Measurements from ENCODE around the gene CCDC150. TPM values are rescaled to one million over a fixed set of nuclear protein-coding genes. Genes with fewer than 3 reads are reported as not detected.

Gene CCDC150
- total and polyA plus RNA-seq, 2 donors (not counting 1 experiment from before 2014, with no cell fraction given), result 0.70 to 4.9 TPM

DNA sequence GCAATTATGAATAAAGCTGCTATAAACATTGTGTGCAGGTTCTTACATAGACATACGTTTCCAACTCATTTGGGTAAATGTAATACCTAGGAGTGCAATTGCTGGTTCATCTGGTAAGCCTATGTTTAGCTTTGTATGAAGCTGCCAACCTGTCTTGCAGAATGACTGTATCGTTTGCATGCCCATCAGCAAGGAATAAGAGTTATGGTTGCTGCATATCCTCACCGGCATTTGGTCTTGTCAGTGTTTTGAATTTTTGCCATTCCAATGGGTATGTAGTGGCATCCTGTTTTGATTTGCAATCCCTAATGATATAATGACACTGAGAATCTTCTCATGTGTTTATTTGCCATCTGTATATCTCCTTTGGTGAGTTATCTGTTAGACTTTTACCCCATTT lies 20.7 kb downstream of the CCDC150 start:
- TF ChIP-seq, protein P1, sequence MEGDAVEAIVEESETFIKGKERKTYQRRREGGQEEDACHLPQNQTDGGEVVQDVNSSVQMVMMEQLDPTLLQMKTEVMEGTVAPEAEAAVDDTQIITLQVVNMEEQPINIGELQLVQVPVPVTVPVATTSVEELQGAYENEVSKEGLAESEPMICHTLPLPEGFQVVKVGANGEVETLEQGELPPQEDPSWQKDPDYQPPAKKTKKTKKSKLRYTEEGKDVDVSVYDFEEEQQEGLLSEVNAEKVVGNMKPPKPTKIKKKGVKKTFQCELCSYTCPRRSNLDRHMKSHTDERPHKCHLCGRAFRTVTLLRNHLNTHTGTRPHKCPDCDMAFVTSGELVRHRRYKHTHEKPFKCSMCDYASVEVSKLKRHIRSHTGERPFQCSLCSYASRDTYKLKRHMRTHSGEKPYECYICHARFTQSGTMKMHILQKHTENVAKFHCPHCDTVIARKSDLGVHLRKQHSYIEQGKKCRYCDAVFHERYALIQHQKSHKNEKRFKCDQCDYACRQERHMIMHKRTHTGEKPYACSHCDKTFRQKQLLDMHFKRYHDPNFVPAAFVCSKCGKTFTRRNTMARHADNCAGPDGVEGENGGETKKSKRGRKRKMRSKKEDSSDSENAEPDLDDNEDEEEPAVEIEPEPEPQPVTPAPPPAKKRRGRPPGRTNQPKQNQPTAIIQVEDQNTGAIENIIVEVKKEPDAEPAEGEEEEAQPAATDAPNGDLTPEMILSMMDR (IDR thresholded peaks at IDR 0.05), result no peak
- no peak for TF ChIP-seq EZH2 (IDR thresholded peaks at IDR 0.05; ENCODE audit: borderline replicate concordance, insufficient read depth, low read depth, low read length, poor library complexity, severe bottlenecking)
- intact Hi-C loops (cut with micrococcal nuclease), result no loop called here
- no peak overlapping the region for H2AFZ ChIP-seq (ENCODE audit: insufficient read depth, low read depth, low read length, poor library complexity, severe bottlenecking)
- H3K27me3 ChIP-seq (replicated peaks in 1 of 4; ENCODE audit: control extremely low read depth in 1 of 4, control insufficient read depth in 3 of 4, insufficient read depth in 4 of 4, low read length in 3 of 4), result no peaks in the 10 kb centered on the region
- ChIA-PET POLR2A (no interaction called here), CTCF (no interaction called here)
- H3K9me3 ChIP-seq (ENCODE audit: control extremely low read depth in 1 of 3, control insufficient read depth in 2 of 3, insufficient read depth in 1 of 3, low read length in 2 of 3), result no peaks in the 10 kb centered on the region
- no peaks in the 10 kb centered on the region for H3K79me2 ChIP-seq (ENCODE audit: control insufficient read depth, insufficient read depth, low read length)
- H3K36me3 ChIP-seq (replicated peaks in 1 of 2; ENCODE audit: control extremely low read depth in 1 of 2, control insufficient read depth in 1 of 2, extremely low read depth in 1 of 2, insufficient read depth in 2 of 2, low read length in 1 of 2), result no peaks in the 10 kb centered on the region
- WGBS (ENCODE audit: insufficient coverage), result 95% methylated on average over 2 of the region's 3 CpGs
- Mint-ChIP-seq H3K9me3 (ENCODE audit: insufficient read depth) (no peaks in the 10 kb centered on the region), H3K4me3 (no peak overlapping the region), H3K27ac (no peak overlapping the region), H3K27me3 (no peaks in the 10 kb centered on the region), H3K4me1 (no peaks in the 10 kb centered on the region)
- no peak overlapping the region for H3K4me2 ChIP-seq (replicated peaks; ENCODE audit: low read depth, low read length, poor library complexity, severe bottlenecking)
- H3K4me1 ChIP-seq (ENCODE audit: control insufficient read depth in 2 of 2, insufficient read depth in 2 of 2, low read length in 2 of 2), result no peaks in the 10 kb centered on the region
- ATAC-seq (ENCODE audit: low read depth), result no peak
- H3K4me3 ChIP-seq (ENCODE audit: control extremely low read depth in 1 of 5, extremely low read depth in 1 of 5, insufficient read depth in 1 of 5, low read depth in 2 of 5, low read length in 4 of 5), result no peak overlapping the region
- DNase-seq, result no peak
- no peak overlapping the region for H3K27ac ChIP-seq (ENCODE audit: low read length in 2 of 2)
- no peak overlapping the region for H3K9ac ChIP-seq (ENCODE audit: low read length)
- no peaks in the 10 kb centered on the region for H4K20me1 ChIP-seq (ENCODE audit: control insufficient read depth, insufficient read depth, low read length, poor library complexity, severe bottlenecking)

DNA sequence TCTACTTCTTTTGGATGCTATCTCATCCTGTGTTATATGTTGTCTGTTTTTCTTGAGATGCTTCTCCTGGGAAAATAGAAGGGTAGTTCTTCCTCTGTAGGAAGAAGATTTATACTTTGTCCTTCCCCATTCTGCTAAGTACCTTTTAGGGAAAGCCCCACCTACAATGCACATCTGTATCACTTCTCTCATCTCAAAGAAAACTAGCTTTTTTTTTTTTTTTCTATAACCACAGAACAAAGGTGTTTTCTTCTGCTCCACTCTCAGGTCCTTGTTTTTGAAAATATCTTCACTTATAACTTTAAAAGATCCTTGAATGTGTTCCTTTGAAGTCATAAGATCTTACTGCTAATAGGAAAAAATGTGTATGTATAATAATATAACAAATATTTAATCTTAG lies 30.8 kb downstream of the CCDC150 start:
- intact Hi-C loops (cut with micrococcal nuclease), result no loop called here
- TF ChIP-seq, protein P1 (IDR thresholded peaks at IDR 0.05), result no peak
- no peak for TF ChIP-seq EZH2 (IDR thresholded peaks at IDR 0.05; ENCODE audit: borderline replicate concordance, insufficient read depth, low read depth, low read length, poor library complexity, severe bottlenecking)
- Histone ChIP-seq H3K36me3 (replicated peaks in 1 of 2; ENCODE audit: control extremely low read depth in 1 of 2, control insufficient read depth in 1 of 2, extremely low read depth in 1 of 2, insufficient read depth in 2 of 2, low read length in 1 of 2) (no peaks in the 10 kb centered on the region), H3K4me2 (replicated peaks; ENCODE audit: low read depth, low read length, poor library complexity, severe bottlenecking) (no peak overlapping the region), H3K9me3 (ENCODE audit: control extremely low read depth in 1 of 3, control insufficient read depth in 2 of 3, insufficient read depth in 1 of 3, low read length in 2 of 3) (no peaks in the 10 kb centered on the region), H3K27me3 (replicated peaks in 1 of 4; ENCODE audit: control extremely low read depth in 1 of 4, control insufficient read depth in 3 of 4, insufficient read depth in 4 of 4, low read length in 3 of 4) (no peaks in the 10 kb centered on the region), H3K27ac (ENCODE audit: low read length in 2 of 2) (no peak overlapping the region), H3K79me2 (ENCODE audit: control insufficient read depth, insufficient read depth, low read length) (no peaks in the 10 kb centered on the region), H2AFZ (ENCODE audit: insufficient read depth, low read depth, low read length, poor library complexity, severe bottlenecking) (no peak overlapping the region), H3K9ac (ENCODE audit: low read length) (no peak overlapping the region), H3K4me3 (ENCODE audit: control extremely low read depth in 1 of 5, extremely low read depth in 1 of 5, insufficient read depth in 1 of 5, low read depth in 2 of 5, low read length in 4 of 5) (no peak overlapping the region), H4K20me1 (ENCODE audit: control insufficient read depth, insufficient read depth, low read length, poor library complexity, severe bottlenecking) (no peaks in the 10 kb centered on the region), H3K4me1 (ENCODE audit: control insufficient read depth in 2 of 2, insufficient read depth in 2 of 2, low read length in 2 of 2) (no peaks in the 10 kb centered on the region)
- Mint-ChIP-seq H3K4me1 (no peaks in the 10 kb centered on the region), H3K4me3 (no peak overlapping the region), H3K9me3 (ENCODE audit: insufficient read depth) (no peaks in the 10 kb centered on the region), H3K27ac (no peak overlapping the region), H3K27me3 (no peaks in the 10 kb centered on the region)
- DNase-seq (no peak), ATAC-seq (ENCODE audit: low read depth) (no peak)
- ChIA-PET POLR2A (no interaction called here), CTCF (no interaction called here)

All from B cell (primary cell).